Duodenal mucosa (tissue), 2 donors: ENCODE results near the gene HMCES.

Experiments used
- H3K27ac ChIP-seq: one replicate; pipeline ENCODE4 v1.7.0; 2013; ENCODE audit warnings: low read depth, low read length
- H3K27me3 ChIP-seq, 2 donors: one replicate each; pipeline ENCODE4 v1.7.0; 2013; ENCODE audit warnings: low read length in 2 of 2, control low read depth in 1 of 2; ENCODE audit not compliant: insufficient read depth in 2 of 2, control insufficient read depth in 1 of 2
- H3K36me3 ChIP-seq, 2 donors: one replicate each; pipeline ENCODE4 v1.7.0; 2013; ENCODE audit warnings: low read length in 2 of 2, control low read depth in 1 of 2; ENCODE audit not compliant: insufficient read depth in 2 of 2, control insufficient read depth in 1 of 2
- H3K4me1 ChIP-seq, 2 donors: one replicate each; pipeline ENCODE4 v1.7.0; 2013; ENCODE audit warnings: low read length in 2 of 2, control low read depth in 1 of 2; ENCODE audit not compliant: insufficient read depth in 2 of 2, control insufficient read depth in 1 of 2
- H3K4me3 ChIP-seq, 2 donors: one replicate each; pipeline ENCODE4 v1.7.0; 2013; ENCODE audit warnings: low read length in 2 of 2, low read depth in 1 of 2
- H3K9ac ChIP-seq, 2 donors: one replicate each; pipeline ENCODE4 v1.7.0; 2013; ENCODE audit warnings: low read length in 2 of 2, low read depth in 1 of 2
- H3K9me3 ChIP-seq, 2 donors: one replicate each; pipeline ENCODE4 v1.7.0; 2013; ENCODE audit warnings: low read length in 2 of 2, control low read depth in 1 of 2; ENCODE audit not compliant: control insufficient read depth in 1 of 2

The HMCES gene

GRCh38 chr3:129295286-129295685 lies 16.6 kb downstream of the HMCES start:
- no peak overlapping the region for H3K9ac ChIP-seq
- no peak overlapping the region for H3K4me3 ChIP-seq
- H3K9me3 ChIP-seq, result no peaks in the 10 kb centered on the region
- H3K36me3 ChIP-seq, result peaks cover 30 to 66% of the 10 kb centered on the region in 2 donors
- H3K27ac ChIP-seq, result no peak overlapping the region
- H3K4me1 ChIP-seq, result no peaks in the 10 kb centered on the region
- no peaks in the 10 kb centered on the region for H3K27me3 ChIP-seq

- Histone ChIP-seq H3K4me3 (no peak overlapping the region), H3K4me1 (peaks cover 0 to 4% of the 10 kb centered on the region in 2 donors), H3K9me3 (no peaks in the 10 kb centered on the region), H3K27me3 (no peaks in the 10 kb centered on the region), H3K9ac (no peak overlapping the region), H3K27ac (no peak overlapping the region), H3K36me3 (peaks cover 25 to 46% of the 10 kb centered on the region in 2 donors)
Observed at GRCh38 chr3:129304146-129304961, 25.7 kb downstream of the HMCES start.

- Histone ChIP-seq H3K36me3 (peaks cover 25 to 41% of the 10 kb centered on the region in 2 donors), H3K9ac (no peak overlapping the region), H3K4me1 (peaks cover 0 to 4% of the 10 kb centered on the region in 2 donors), H3K9me3 (no peaks in the 10 kb centered on the region), H3K27ac (no peak overlapping the region), H3K4me3 (no peak overlapping the region), H3K27me3 (no peaks in the 10 kb centered on the region)
Observed at GRCh38 chr3:129304962-129305222, 26.2 kb downstream of the HMCES start.

GRCh38 chr3:129305592-129306091 lies 27.0 kb downstream of the HMCES start:
- no peaks in the 10 kb centered on the region for H3K9me3 ChIP-seq
- peaks cover 5 to 7% of the 10 kb centered on the region in 2 donors for H3K4me1 ChIP-seq
- no peaks in the 10 kb centered on the region for H3K27me3 ChIP-seq
- peak overlapping the region in 1 of 2 donors; percentile 43 for H3K4me3 ChIP-seq
- peaks cover 20 to 36% of the 10 kb centered on the region in 2 donors for H3K36me3 ChIP-seq
- no peak overlapping the region for H3K9ac ChIP-seq
- peak overlapping the region; percentile 22 for H3K27ac ChIP-seq

- no peaks in the 10 kb centered on the region for H3K9me3 ChIP-seq
- H3K9ac ChIP-seq, result no peak overlapping the region
- H3K27ac ChIP-seq, result no peak overlapping the region
- peaks cover 12 to 13% of the 10 kb centered on the region in 2 donors for H3K4me1 ChIP-seq
- peaks cover 10 to 14% of the 10 kb centered on the region in 2 donors for H3K36me3 ChIP-seq
- no peaks in the 10 kb centered on the region for H3K27me3 ChIP-seq
- H3K4me3 ChIP-seq, result no peak overlapping the region
Observed at GRCh38 chr3:129308636-129309035, 30.0 kb downstream of the HMCES start.

- Histone ChIP-seq H3K27me3 (no peaks in the 10 kb centered on the region), H3K27ac (no peak overlapping the region), H3K4me3 (no peak overlapping the region)
Observed at GRCh38 chr3:129310111-129311011, 31.7 kb downstream of the HMCES start.

GRCh38 chr3:129311054-129311902 lies 32.6 kb downstream of the HMCES start:
- Histone ChIP-seq H3K36me3 (no peaks in the 10 kb centered on the region), H3K9ac (no peak overlapping the region), H3K27me3 (no peaks in the 10 kb centered on the region), H3K9me3 (no peaks in the 10 kb centered on the region), H3K4me3 (no peak overlapping the region), H3K4me1 (peaks cover 18 to 22% of the 10 kb centered on the region in 2 donors), H3K27ac (no peak overlapping the region)

More at GRCh38 chr3:129310111-129311011, 31.7 kb downstream of the HMCES start:
- H3K9ac ChIP-seq, result no peak overlapping the region
- peaks cover 18 to 22% of the 10 kb centered on the region in 2 donors for H3K4me1 ChIP-seq
- peaks cover 0 to 3% of the 10 kb centered on the region in 2 donors for H3K36me3 ChIP-seq
- H3K9me3 ChIP-seq, result no peaks in the 10 kb centered on the region

GRCh38 chr3:129312021-129312639 lies 33.5 kb downstream of the HMCES start:
- no peaks in the 10 kb centered on the region for H3K27me3 ChIP-seq
- H3K9ac ChIP-seq, result no peak overlapping the region
- H3K36me3 ChIP-seq, result no peaks in the 10 kb centered on the region
- no peak overlapping the region for H3K27ac ChIP-seq
- peaks cover 23 to 24% of the 10 kb centered on the region in 2 donors for H3K4me1 ChIP-seq
- H3K9me3 ChIP-seq, result no peaks in the 10 kb centered on the region
- no peak overlapping the region for H3K4me3 ChIP-seq

- Histone ChIP-seq H3K27me3 (no peaks in the 10 kb centered on the region), H3K4me3 (no peak overlapping the region), H3K9me3 (no peaks in the 10 kb centered on the region), H3K27ac (no peak overlapping the region), H3K4me1 (peaks cover 30% of the 10 kb centered on the region in 2 donors), H3K36me3 (no peaks in the 10 kb centered on the region), H3K9ac (no peak overlapping the region)
Observed at GRCh38 chr3:129312671-129313414, 34.2 kb downstream of the HMCES start.
